Glutamatergic neuron (in vitro differentiated cells): ENCODE results near the gene MT1M. TPM values are rescaled to one million over a fixed set of nuclear protein-coding genes. Genes with fewer than 3 reads are reported as not detected.
"Not testable (repeated sequence)": the region's sequence is repeated elsewhere in the genome, so short reads cannot be mapped to it uniquely, and the experiment has no call there.

Source experiments
- DNase-seq: peaks from one replicate; pipeline ENCODE4 v3.0.0; 2022
- H3K27ac Mint-ChIP-seq: one replicate; pipeline ENCODE4 v1.8.0; 2020; ENCODE audit warnings: mild to moderate bottlenecking, mixed read lengths, inconsistent platforms; ENCODE audit not compliant: unreplicated experiment
- H3K27me3 Mint-ChIP-seq: one replicate; pipeline ENCODE4 v1.8.0; 2020; ENCODE audit warnings: mild to moderate bottlenecking, moderate library complexity, mixed read lengths, inconsistent platforms; ENCODE audit not compliant: unreplicated experiment
- H3K36me3 Mint-ChIP-seq: one replicate; pipeline ENCODE4 v1.8.0; 2020; ENCODE audit warnings: mild to moderate bottlenecking, mixed read lengths, inconsistent platforms; ENCODE audit not compliant: unreplicated experiment
- H3K4me1 Mint-ChIP-seq: one replicate; pipeline ENCODE4 v1.8.0; 2020; ENCODE audit warnings: mild to moderate bottlenecking, low read depth, mixed read lengths, inconsistent platforms; ENCODE audit not compliant: unreplicated experiment
- H3K4me3 Mint-ChIP-seq: one replicate; pipeline ENCODE4 v1.8.0; 2020; ENCODE audit warnings: mild to moderate bottlenecking, mixed read lengths, inconsistent platforms; ENCODE audit not compliant: unreplicated experiment
- H3K9me3 Mint-ChIP-seq: one replicate; pipeline ENCODE4 v1.8.0; 2020; ENCODE audit warnings: mild to moderate bottlenecking, moderate library complexity, mixed read lengths, inconsistent platforms; ENCODE audit not compliant: unreplicated experiment
- CTCF ChIP-seq: fragments of 200-600 bp; sonication (generic); IDR thresholded peaks from one replicate; pipeline ENCODE4 v1.5.0; 2021; ENCODE audit not compliant: partially characterized antibody, unreplicated experiment
- total RNA-seq: library from RNA; stranded (reverse); fragmentation: NEBNext Ultra II Directional; extraction: Animal tissue kit (Norgen Biotek cat#: 25700); gene quantifications from one replicate; pipeline ENCODE4 v1.2.1, GENCODE V29; 2021; ENCODE audit not compliant: unreplicated experiment

The MT1M gene
- total RNA-seq, 1 donor from 2014 or later: not detected

DNA sequence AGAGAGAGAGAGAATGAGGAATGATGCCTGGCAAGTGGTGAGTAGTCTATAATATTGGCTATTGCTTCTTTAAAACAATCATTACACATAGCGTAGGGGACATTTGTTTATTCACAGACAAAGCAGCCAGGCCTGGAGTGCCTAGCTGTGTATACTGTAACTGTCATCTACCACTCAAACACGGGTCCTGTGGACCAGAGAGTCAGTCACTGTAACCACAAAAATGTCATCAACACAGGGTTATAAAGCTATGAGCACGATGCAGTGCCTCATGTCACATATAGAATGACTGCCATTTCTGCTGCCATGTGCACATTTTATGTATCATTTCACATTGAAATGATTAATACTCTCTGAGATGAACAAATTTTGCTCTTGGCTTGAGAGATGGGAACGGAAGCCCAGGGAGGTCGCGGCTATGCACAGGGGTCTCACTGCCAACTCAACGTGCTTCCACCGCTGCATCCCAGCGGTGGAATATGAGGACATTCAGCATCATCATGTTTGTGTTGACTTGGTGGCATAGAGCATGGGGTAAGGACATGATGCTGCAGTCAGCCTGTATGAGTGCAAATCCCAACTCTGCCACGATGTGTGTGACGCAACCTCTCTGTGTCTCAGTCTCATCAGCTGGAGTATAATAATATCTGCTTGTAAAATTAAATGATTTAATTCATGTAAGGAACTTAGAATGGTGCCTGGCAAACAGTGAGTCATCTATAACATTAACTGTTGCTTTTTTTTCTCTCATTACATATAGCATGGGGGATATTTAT is 40.5 kb downstream of the MT1M start:
- H3K27me3 Mint-ChIP-seq: peaks cover 47% of the 10 kb centered on the region
- H3K4me1 Mint-ChIP-seq: peaks cover 6% of the 10 kb centered on the region
- no peak for DNase-seq
- no peak overlapping the region for H3K4me3 Mint-ChIP-seq
- H3K9me3 Mint-ChIP-seq: no peaks in the 10 kb centered on the region
- no peak for TF ChIP-seq CTCF
- no peaks in the 10 kb centered on the region for H3K36me3 Mint-ChIP-seq
- no peak overlapping the region for H3K27ac Mint-ChIP-seq

DNA sequence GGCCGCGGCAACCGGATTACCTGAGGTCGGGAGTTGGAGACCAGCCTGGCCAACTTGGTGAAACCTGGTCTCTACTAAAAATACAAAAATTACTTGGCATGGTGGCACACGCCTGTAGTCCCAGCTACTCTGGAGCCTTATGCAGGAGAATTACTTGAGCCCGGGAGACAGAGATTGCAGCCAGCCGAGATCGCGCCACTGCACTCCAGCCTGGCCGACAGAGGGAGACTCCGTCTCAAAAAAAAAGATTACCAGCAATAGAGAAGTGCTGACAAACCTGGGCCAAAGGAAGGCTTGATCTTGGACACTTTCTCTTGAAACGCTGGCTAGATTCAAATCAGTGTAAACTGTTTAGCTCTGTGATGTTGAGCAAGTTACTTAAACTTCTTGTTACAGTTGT is 41.5 kb downstream of the MT1M start:
- DNase-seq: peak; percentile 58
- H3K9me3 Mint-ChIP-seq: no peaks in the 10 kb centered on the region
- peaks cover 39% of the 10 kb centered on the region for H3K27me3 Mint-ChIP-seq
- peaks cover 6% of the 10 kb centered on the region for H3K4me1 Mint-ChIP-seq
- no peak overlapping the region for H3K4me3 Mint-ChIP-seq
- peak; percentile 32 for TF ChIP-seq CTCF
- H3K36me3 Mint-ChIP-seq: no peaks in the 10 kb centered on the region
- no peak overlapping the region for H3K27ac Mint-ChIP-seq

- H3K4me3 Mint-ChIP-seq, DNase-seq, H3K4me1 Mint-ChIP-seq, H3K9me3 Mint-ChIP-seq, H3K27ac Mint-ChIP-seq, H3K36me3 Mint-ChIP-seq: not testable (repeated sequence)
- peaks cover 36% of the 10 kb centered on the region for H3K27me3 Mint-ChIP-seq
These were observed 42.1 kb downstream of the MT1M start for GRCh38 chr16:56674570-56674969.

DNA sequence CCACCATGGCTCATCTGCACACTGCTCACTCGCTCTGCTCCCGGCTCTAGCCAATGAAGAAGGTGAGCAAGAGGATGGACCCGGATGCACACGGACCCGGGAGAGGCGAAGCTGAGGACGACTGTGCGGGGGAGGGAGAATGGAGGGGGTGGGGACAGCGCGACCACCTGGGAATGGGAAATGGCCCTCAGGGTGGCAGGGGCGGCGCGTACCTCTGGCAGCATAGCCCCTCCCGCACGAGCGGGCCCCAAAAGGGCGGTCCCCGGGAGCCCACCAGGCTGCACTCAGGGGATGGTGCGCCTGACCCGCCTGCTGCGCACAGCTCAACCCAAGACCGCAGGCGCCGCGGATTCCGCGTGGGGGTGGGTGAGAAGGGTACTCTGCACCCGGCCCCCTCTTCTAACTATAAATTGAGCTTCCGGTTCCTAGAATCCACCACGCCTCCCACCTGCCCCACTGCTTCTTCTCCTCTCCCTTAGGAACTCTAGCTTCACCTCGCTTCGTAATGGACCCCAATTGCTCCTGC is 43.3 kb downstream of the MT1M start:
- Mint-ChIP-seq H3K27me3 (peaks cover 31% of the 10 kb centered on the region), H3K4me3 (peak overlapping the region; percentile 79), H3K36me3 (no peaks in the 10 kb centered on the region), H3K9me3 (no peaks in the 10 kb centered on the region), H3K4me1 (peaks cover 6% of the 10 kb centered on the region), H3K27ac (no peak overlapping the region)
- TF ChIP-seq CTCF: no peak
- DNase-seq: no peak

- no peak for TF ChIP-seq CTCF
- H3K4me3 Mint-ChIP-seq: no peak overlapping the region
- peaks cover 10% of the 10 kb centered on the region for H3K4me1 Mint-ChIP-seq
- peaks cover 21% of the 10 kb centered on the region for H3K27me3 Mint-ChIP-seq
- no peak for DNase-seq
- no peaks in the 10 kb centered on the region for H3K36me3 Mint-ChIP-seq
- H3K9me3 Mint-ChIP-seq: peaks cover 1% of the 10 kb centered on the region
- H3K27ac Mint-ChIP-seq: no peak overlapping the region
These were observed 45.0 kb downstream of the MT1M start for GRCh38 chr16:56677474-56677873.
